NCI-H2107 treated with DMSO at 0.1 percent for 48 hours (cell line): ENCODE measurements around the gene ATP8B3.

Experiments used
- DNase-seq: peaks from one replicate; lab custom pipeline; 2025; ENCODE audit not compliant: unreplicated experiment; lab: John Stamatoyannopoulos, UW

ATP8B3 gene

DNA sequence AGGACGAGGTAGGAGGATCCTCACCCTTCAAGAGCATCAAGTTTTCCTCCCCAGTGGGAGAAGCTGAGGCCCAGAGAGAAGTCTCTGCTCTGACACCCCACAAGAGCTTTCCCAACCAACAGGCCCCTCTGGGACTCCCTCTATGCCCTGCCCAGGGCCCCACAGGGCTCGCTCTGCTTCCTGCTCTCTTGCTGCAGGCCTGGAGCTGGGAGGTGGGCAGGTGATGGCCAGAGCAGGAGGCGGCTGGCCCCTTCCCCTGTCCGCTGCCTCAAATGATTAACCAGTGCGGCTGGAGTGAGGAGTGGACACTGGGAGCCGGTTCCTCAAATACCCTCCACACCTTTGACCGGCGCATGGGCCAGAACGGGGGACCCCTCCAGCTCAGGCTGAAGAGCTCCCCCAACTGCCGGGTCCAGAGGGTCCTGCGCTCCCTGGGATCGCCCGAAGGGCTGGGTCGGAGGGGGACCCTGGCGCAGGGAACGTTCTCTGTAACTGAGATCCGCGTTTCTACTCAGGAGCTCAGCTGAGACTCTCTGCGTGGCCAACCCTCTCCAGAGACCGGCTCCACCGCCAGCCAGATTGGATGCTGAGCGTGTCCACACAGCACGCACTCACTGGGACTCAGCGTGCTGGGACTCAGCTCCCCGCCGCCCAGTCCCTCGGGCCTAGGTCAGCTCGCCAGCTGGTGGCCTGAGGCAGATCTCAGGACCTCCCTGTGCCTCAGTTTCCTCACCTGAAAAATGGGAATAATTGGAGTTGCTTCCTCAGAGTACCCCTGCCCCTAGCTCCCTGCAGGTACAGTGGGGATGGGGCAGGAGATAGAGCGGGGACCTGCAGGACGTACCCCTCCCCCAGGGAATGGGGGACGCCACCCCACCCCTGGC lies 65.4 kb downstream of the ATP8B3 start:
- no peak for DNase-seq

- DNase-seq, result no peak
These were observed 66.5 kb downstream of the ATP8B3 start for GRCh38 chr19:1745589-1746031.

GRCh38 chr19:1744822-1745563 lies 67.1 kb downstream of the ATP8B3 start:
- DNase-seq, result no peak

DNA sequence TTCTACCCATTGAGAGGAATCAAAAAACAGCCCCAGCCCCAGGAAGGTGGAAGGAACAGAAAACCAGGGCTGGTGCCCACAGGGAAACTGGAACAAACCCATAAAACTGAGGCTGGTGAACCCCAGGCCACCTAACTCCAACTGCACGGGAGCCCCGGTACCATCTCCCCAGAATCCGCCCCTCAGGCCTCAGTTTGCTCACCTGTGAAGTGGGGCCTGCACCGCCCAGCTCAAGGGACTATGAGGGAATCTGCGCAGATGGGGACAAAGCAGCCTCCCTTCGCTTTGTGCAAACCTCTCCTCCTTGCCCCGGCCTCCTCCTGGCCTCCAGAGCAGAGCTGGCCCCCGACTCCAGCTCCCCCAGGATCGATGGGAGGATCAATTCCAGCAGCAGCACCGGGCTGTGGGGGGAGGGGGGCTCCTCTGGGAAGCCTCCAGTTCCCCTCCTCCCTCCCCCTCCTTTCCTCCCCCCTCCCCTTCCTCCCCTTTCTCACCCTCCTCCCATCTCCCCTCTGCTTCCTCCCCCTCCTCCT lies 67.9 kb downstream of the ATP8B3 start:
- no peak for DNase-seq

GRCh38 chr19:1742989-1743696 lies 68.9 kb downstream of the ATP8B3 start:
- DNase-seq, result no peak

DNA sequence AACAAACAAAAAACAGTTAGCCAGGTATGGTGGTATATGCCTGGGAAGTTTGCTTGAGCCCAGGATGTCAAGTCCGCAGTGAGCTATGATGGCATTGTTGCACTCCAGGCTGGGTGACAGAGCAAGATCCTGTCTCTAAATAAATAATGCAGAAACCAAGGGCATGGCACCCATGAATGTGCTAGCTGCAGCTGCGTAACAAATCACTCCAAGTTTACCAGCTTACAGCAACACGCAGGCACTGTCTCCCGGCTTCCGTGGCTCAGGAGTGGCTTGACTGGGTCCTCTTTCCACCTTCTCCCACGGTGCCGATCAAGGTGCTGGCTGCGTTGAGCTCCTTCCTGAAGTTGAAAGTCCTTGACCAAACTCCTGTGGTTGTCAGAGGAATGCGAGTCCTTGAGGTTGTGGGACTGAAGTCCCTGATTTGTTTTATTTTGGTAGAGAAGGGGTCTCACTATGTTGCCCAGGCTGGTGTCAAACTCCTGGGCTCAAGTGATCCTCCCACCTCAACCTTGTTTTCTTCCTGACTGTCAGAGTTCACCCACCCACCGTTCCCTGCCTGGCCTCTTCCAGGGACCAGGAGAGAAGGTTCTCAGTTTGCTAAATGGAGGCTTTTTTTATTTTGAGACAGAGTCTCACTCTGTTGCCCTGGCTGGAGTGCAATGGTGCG lies 72.0 kb downstream of the ATP8B3 start:
- DNase-seq, result no peak

DNA sequence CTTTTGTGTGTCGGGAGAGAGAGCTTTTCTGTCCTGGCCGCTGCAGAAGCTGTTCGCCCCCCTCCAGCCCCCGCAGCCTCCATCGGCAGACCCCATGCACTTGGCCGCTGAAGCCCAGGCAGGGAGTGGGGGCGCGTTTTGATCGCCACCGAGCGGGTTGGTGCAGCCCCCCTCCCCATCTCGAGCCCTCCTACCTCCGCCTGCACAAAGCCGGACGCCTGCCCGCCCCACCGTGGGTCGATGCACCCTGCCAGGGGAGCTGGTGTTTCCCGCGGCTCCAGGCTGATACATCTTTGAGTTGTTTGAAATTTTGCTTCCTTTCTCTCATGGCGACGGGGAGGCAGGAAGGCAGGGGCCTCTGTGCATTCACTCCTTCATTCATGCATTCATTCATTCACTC lies 75.1 kb downstream of the ATP8B3 start:
- DNase-seq, result no peak

DNA sequence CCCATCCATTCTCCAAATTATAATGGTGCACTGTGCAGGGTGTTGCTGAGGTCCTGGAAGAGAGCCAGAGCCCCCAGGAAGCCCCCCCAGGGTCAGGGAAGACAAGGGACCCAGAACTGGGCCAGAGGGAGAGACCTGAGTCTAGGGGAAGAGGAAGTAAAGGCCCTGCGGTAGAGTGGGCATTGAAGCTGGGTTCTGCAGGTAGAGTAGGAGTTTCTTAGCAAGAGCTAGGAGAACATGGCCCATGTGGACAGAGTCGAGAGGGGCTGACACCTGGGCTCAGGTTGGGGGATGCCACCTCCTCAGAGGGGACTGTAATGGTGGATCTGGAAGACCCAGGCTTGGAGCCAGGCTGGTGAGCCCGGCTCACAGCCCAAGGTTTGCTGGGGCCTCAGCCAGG lies 75.8 kb downstream of the ATP8B3 start:
- DNase-seq, result no peak

DNA sequence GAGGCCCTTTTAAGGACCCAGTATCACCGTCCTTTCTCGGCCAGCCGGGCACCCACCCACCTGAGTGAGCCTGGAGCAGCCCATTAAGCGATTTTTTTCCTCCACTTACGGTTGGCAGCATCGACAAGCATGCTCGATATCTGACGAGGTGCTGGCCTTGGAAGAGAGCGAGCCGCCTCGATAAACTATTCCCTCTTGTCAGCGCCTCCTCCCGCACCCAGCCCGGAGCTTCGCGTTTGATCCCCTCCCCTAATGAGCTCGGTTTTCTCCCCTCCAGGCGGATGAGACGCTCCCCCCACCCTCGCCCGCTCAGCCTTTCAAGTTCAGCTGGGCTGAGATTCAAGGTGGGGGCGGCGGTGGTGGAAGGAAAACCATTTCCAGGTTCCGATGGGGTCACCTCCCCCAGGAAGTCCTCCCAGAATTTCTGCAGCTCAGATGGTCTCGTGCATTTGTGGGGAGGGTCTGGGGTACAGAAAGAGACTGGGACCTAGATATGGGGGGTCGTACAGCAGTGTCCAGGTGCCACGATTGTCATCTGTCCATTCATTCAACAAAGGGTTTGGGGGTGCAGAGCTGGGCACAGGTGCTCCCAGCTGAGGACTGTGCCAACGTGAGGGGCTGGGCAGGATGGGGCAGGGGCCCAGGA lies 77.6 kb downstream of the ATP8B3 start:
- DNase-seq, result no peak
